GM13976 (cell line): Measurements from ENCODE around the gene SLIT3.

ENCODE experiments used
- DNase-seq: peaks from one replicate; pipeline ENCODE4 v3.0.0; 2012; ENCODE audit warnings: low spot score
- in situ Hi-C: fragments of 300-500 bp; cut with MboI; formaldehyde crosslinking; loops from one replicate; pipeline ENCODE4 v1.12.0; 2022; ENCODE audit warnings: low sequenced_read_pairs, mixed read lengths, inconsistent platforms; ENCODE audit not compliant: unreplicated experiment
- TF ChIP-seq, protein P1 (sequence below): IDR thresholded peaks from 2 replicates; pipeline ENCODE4 v1.5.1; 2012; ENCODE audit warnings: borderline replicate concordance, mild to moderate bottlenecking; ENCODE audit not compliant: insufficient read depth; ENCODE audit errors: extremely low read depth, missing control alignments, control extremely low read depth

SLIT3 gene

DNA sequence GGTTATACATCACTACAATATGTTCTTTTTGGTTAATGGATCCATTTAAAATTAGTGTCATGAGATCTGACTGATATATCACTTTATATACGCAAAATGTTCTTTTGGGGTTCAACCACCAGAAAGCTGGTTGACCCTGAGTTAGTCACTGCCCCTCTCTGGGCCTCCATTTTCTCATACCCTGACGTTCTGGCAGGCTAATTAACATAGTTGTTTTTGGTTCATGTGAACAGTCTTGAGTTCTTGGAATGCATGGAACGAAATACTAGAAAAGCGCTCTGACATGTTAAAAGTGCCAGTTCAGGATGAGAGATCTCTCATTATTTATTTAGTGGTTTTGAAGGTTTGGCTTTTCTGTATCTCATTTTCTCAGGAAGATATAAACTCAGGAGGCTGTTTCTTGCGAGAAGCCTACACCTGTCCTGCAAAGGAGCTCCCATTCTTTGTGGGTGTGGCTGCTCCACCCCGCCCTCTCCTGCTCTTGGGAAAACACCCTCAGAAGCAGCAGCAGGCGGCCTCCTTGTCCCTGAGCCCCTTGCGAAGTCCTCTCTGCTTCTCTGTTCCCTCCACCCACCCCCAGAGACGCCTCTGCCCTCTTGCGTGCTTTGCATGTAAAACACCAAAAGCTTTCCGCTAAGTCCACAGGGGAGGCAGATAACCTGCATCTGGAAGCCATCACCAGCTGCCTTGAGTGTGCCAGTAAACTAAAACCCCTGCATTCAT, 419.4 kb downstream of the SLIT3 start:
- no peak for DNase-seq
- in situ Hi-C loops = no loop called here
- TF ChIP-seq, protein P1, sequence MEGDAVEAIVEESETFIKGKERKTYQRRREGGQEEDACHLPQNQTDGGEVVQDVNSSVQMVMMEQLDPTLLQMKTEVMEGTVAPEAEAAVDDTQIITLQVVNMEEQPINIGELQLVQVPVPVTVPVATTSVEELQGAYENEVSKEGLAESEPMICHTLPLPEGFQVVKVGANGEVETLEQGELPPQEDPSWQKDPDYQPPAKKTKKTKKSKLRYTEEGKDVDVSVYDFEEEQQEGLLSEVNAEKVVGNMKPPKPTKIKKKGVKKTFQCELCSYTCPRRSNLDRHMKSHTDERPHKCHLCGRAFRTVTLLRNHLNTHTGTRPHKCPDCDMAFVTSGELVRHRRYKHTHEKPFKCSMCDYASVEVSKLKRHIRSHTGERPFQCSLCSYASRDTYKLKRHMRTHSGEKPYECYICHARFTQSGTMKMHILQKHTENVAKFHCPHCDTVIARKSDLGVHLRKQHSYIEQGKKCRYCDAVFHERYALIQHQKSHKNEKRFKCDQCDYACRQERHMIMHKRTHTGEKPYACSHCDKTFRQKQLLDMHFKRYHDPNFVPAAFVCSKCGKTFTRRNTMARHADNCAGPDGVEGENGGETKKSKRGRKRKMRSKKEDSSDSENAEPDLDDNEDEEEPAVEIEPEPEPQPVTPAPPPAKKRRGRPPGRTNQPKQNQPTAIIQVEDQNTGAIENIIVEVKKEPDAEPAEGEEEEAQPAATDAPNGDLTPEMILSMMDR = no peak

DNA sequence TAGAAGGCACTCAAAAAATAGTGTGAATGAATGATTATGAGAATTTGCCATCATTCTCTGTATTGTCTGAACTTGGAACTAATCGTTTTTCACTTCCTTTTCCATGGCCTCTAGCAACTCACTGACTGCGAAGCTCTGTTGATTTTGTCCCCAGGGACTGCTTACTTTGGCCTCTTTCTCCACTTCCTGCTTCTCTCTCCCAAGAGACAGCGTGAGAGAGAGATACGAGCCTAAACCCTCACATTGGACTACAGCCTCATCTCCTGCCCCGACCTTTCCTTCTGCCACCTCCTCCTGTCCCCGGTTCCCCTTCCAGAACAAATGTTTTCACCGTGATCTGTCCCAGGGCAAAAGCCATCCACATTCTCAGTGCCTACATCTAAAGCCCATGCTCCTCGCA, 421.0 kb downstream of the SLIT3 start:
- DNase-seq = peak; percentile 50
- TF ChIP-seq, protein P1 = no peak
- in situ Hi-C loops = no loop called here

DNA sequence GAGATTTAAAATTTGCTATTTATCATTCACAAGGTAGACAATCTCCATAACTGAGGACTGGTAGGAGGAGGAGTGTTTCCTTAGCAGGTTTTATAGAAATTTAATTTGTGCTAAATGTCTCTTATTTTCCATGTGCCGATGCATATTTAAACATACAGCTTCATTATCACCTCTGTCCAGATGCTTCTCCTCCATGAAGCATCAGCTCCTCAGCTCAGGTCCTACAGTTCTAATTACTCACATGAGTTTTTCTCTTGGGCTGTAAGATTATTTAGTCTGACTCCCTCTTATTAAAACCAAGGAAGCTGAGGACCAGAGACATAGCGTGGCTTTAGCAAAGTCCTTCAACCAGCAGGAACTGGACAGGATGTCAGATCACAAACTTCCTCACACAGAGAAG, 421.6 kb downstream of the SLIT3 start:
- in situ Hi-C loops = no loop called here
- TF ChIP-seq, protein P1 = no peak

DNA sequence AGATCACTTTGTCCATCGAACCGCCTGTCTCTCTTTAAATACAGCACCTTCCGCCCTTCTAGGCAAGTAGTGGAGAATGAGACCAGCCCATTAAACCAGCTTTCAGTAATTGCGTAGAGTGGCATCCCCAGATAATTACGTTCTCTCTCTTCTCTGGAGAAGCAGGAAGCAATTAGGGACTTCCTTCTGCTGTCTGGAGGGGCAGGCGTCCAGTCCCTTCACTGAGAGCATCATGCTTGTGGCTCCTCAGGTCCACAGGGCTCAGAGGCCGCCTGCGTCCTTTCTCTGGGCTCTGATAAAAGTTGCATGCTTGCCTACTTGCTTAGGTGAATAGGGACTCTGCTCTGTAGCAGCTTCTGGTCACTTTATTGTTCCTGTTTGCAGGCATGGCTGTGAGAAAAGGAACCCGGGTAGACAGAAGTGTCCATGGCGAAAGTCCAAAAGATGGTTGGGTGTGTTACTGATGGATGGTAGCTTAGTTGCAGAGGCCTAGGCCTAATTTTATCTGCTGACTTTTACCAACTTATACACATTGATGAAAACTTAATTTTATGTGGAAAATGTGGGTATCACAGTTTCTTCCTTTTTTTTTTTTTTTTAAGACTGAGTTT, 422.7 kb downstream of the SLIT3 start:
- no peak for DNase-seq
- in situ Hi-C loops = no loop called here
- TF ChIP-seq, protein P1 = no peak

More for the DNA sequence above, 421.6 kb downstream of the SLIT3 start:
- no peak for DNase-seq

DNA sequence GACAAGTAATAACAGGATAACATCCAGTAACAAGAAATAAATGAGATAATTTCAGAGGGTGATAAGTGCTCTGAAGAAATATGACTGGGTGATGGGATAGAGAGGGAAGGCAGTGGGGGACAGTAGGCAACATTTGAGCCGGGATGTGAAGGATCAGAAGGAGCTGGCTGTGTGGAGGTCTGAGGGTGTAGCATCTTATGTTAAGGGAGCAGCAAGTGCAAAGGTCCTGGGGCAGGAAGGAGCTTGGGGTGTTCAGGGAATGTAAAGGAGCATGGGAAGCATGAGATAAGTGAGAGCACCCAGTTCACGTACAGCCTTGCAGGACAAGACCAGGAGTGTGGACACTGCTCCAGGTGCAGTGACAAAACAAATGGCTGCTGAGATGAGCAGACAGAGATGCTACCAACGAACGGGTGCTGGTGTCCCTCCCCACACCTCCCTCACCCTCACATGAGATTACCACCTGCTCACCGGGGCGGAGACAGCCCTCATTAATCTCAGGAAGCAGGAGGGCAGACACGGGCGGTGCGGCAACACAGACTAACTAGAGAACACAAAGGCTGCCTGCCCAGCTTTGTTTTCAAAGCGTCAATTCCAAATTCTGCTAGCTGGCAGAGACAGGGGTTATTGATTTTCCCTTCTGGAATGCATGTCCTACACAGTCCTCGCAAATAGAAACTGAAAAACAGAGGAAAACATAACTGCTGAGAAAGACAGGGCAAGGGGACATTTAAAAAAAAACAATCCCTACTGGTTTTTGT, 423.6 kb downstream of the SLIT3 start:
- DNase-seq = no peak
- in situ Hi-C loops = no loop called here
- TF ChIP-seq, protein P1 = no peak

DNA sequence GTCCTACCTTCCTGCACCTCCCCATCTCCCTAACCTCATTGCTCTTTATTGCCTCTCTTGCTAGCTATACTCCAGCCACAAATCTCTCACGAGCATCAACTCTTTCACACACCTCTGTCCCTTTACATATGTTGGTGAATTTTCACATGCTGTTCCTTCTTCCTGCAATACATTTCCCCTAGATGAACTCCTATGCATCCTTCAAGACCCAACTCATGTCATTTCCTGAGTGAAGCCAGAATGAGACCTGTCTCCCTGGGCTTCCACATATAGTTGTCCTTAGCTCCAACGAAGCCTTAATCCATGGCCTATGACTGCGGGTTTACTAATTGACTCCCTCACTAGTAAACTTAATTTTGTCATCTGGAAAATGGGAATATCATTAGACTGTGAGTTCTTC, 424.5 kb downstream of the SLIT3 start:
- TF ChIP-seq, protein P1 = no peak
- in situ Hi-C loops = no loop called here
- DNase-seq = no peak
